Measurements from ENCODE around the gene LRBA. TPM values are rescaled to one million over a fixed set of nuclear protein-coding genes. Genes with fewer than 3 reads are reported as not detected.
"Not testable (repeated sequence)": the region's sequence is repeated elsewhere in the genome, so short reads cannot be mapped to it uniquely, and the experiment has no call there.

The LRBA gene
- total RNA-seq, 1 experiment from 2014 or later = 77.4 TPM

DNA sequence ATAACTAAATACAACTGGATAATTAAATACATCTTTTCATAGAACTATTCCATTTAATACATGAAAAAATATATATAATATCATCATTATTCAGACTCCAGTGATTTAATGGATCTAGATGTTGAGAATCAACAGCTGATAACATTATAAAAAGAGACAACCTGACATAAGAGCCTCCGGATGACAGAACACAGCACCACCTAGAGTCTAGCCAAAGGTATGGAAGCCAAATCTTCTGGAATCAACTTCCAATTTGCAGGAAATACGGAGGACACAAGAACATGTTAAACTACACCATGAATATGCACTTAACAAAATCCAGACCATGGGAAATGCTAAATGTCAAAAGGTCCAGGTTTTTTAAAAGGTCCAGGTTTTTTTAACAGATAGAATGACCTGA lies 55.0 kb downstream of the LRBA start:
- H3K27me3 ChIP-seq (ENCODE audit: insufficient read depth, low read depth) = no peaks in the 10 kb centered on the region
- no peaks in the 10 kb centered on the region for H4K20me1 ChIP-seq (ENCODE audit: insufficient read depth)
- no peak for TF ChIP-seq EZH2 (IDR thresholded peaks at IDR 0.05; ENCODE audit: low read depth)
- TF ChIP-seq, protein P1, sequence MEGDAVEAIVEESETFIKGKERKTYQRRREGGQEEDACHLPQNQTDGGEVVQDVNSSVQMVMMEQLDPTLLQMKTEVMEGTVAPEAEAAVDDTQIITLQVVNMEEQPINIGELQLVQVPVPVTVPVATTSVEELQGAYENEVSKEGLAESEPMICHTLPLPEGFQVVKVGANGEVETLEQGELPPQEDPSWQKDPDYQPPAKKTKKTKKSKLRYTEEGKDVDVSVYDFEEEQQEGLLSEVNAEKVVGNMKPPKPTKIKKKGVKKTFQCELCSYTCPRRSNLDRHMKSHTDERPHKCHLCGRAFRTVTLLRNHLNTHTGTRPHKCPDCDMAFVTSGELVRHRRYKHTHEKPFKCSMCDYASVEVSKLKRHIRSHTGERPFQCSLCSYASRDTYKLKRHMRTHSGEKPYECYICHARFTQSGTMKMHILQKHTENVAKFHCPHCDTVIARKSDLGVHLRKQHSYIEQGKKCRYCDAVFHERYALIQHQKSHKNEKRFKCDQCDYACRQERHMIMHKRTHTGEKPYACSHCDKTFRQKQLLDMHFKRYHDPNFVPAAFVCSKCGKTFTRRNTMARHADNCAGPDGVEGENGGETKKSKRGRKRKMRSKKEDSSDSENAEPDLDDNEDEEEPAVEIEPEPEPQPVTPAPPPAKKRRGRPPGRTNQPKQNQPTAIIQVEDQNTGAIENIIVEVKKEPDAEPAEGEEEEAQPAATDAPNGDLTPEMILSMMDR (conservative IDR thresholded peaks at IDR 0.05) = peak; percentile 33; the same call in 1 of the 2 replicates
- H2AFZ ChIP-seq = no peak overlapping the region
- intact Hi-C loops (cut with micrococcal nuclease; ENCODE audit: unreplicated experiment) = no loop called here
- no peak for DNase-seq
- ChIA-PET POLR2A (ENCODE audit: unreplicated experiment) (no interaction called here), CTCF (no interaction called here)
- no peak overlapping the region for H3K4me3 ChIP-seq
- no peak overlapping the region for H3K27ac ChIP-seq
- H3K9me2 ChIP-seq (ENCODE audit: insufficient read depth) = no peaks in the 10 kb centered on the region
- no peaks in the 10 kb centered on the region for H3K9me3 ChIP-seq (ENCODE audit: insufficient read depth, low read depth)
- BruUV-seq (replicated peaks) = no TSS peak
- peaks cover 4% of the 10 kb centered on the region; the same call in 1 of the 2 replicates for H3K79me2 ChIP-seq (ENCODE audit: low read depth)
- H3K4me2 ChIP-seq = no peak overlapping the region
- H3K36me3 ChIP-seq (ENCODE audit: low read depth) = no peaks in the 10 kb centered on the region
- H3K4me1 ChIP-seq (replicated peaks; ENCODE audit: insufficient read depth) = no peaks in the 10 kb centered on the region
- peaks cover 4% of the 10 kb centered on the region; the same call in 1 of the 2 replicates for H3F3A ChIP-seq (ENCODE audit: insufficient read depth, low read depth)

DNA sequence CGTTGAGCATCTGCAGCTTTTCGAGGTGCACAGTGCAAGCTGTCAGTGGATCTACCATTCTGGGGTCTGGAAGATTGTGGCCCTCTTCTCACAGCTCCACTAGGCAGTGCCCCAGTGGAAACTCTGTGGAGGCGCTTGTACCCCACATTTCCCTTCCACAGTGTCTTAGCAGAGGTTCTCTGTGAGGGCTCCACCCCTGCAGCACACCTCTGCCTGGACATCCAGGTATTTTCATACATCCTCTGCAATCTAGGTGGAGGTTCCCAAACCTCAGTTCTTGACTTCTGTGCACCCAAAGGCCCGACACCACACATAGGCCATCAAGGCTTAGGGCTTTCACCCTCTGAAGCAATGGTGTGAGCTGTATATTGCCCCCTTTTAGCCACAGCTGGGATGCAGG lies 57.1 kb downstream of the LRBA start:
- H3K4me3 ChIP-seq; H3K36me3 ChIP-seq (ENCODE audit: low read depth); H3K27ac ChIP-seq; H3K4me2 ChIP-seq; H2AFZ ChIP-seq; CTCF ChIA-PET; H3K4me1 ChIP-seq (replicated peaks; ENCODE audit: insufficient read depth); DNase-seq; intact Hi-C loops (cut with micrococcal nuclease; ENCODE audit: unreplicated experiment); POLR2A ChIA-PET (ENCODE audit: unreplicated experiment); H3K9me2 ChIP-seq (ENCODE audit: insufficient read depth); H3K9me3 ChIP-seq (ENCODE audit: insufficient read depth, low read depth); H3K27me3 ChIP-seq (ENCODE audit: insufficient read depth, low read depth); BruUV-seq (replicated peaks); H3F3A ChIP-seq (ENCODE audit: insufficient read depth, low read depth); H3K79me2 ChIP-seq (ENCODE audit: low read depth); H4K20me1 ChIP-seq (ENCODE audit: insufficient read depth): not testable (repeated sequence)

DNA sequence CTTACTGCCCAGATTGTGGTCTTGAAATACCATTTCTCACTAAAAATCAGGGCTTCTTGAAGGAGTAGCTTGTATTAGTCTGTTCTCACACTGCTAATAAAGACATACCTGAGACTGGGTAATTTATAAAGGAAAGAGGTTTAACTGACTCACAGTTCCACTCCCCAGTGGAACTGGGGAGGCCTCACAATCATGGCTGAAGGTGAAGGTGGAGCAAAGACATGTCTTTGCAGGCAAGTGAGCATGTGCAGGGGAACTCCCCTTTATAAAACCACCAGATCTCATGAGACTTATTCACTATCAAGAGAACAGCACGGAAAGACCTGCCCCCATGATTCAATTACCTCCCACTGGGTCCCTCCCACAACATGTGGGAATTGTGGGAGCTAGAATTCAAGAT lies 58.0 kb downstream of the LRBA start:
- CTCF ChIA-PET = not testable (repeated sequence)

DNA sequence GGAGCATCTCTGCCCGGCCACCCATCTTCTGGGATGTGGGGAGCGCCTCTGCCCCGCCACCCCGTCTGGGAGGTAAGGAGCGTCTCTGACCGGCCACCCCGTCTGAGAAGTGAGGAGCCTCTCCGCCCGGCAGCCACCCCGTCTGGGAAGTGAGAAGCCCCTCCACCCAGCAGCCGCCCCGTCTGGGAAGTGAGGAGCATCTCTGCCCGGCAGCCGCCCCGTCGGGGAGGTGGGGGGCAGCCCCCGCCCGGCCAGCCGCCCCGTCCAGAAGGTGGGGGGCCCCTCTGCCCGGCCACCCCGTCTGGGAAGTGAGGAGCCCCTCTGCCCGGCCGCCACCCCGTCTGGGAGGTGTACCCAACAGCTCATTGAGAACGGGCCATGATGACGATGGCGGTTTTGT lies 61.2 kb downstream of the LRBA start:
- H2AFZ ChIP-seq; H3K27ac ChIP-seq; H3F3A ChIP-seq (ENCODE audit: insufficient read depth, low read depth); CTCF ChIA-PET; H3K9me3 ChIP-seq (ENCODE audit: insufficient read depth, low read depth); DNase-seq; H3K36me3 ChIP-seq (ENCODE audit: low read depth); intact Hi-C loops (cut with micrococcal nuclease; ENCODE audit: unreplicated experiment); H4K20me1 ChIP-seq (ENCODE audit: insufficient read depth); POLR2A ChIA-PET (ENCODE audit: unreplicated experiment); BruUV-seq (replicated peaks); H3K4me1 ChIP-seq (replicated peaks; ENCODE audit: insufficient read depth); H3K4me3 ChIP-seq; H3K4me2 ChIP-seq; H3K27me3 ChIP-seq (ENCODE audit: insufficient read depth, low read depth); H3K9me2 ChIP-seq (ENCODE audit: insufficient read depth): not testable (repeated sequence)
- peaks cover 20% of the 10 kb centered on the region for H3K79me2 ChIP-seq (ENCODE audit: low read depth)

More for the DNA sequence above, 58.0 kb downstream of the LRBA start:
- DNase-seq; H3F3A ChIP-seq (ENCODE audit: insufficient read depth, low read depth); H3K79me2 ChIP-seq (ENCODE audit: low read depth); H3K9me2 ChIP-seq (ENCODE audit: insufficient read depth); H3K36me3 ChIP-seq (ENCODE audit: low read depth); H4K20me1 ChIP-seq (ENCODE audit: insufficient read depth); H3K4me3 ChIP-seq; H3K27ac ChIP-seq; H3K27me3 ChIP-seq (ENCODE audit: insufficient read depth, low read depth); BruUV-seq (replicated peaks); H3K4me2 ChIP-seq; intact Hi-C loops (cut with micrococcal nuclease; ENCODE audit: unreplicated experiment); H3K4me1 ChIP-seq (replicated peaks; ENCODE audit: insufficient read depth); POLR2A ChIA-PET (ENCODE audit: unreplicated experiment); H3K9me3 ChIP-seq (ENCODE audit: insufficient read depth, low read depth); H2AFZ ChIP-seq: not testable (repeated sequence)

Data from PC-9 (cell line).